CD4-positive, alpha-beta T cell treated with Interleukin-17A for 1 hour (primary cell): ENCODE measurements around the gene THSD1.
"Not testable (repeated sequence)": the region's sequence is repeated elsewhere in the genome, so short reads cannot be mapped to it uniquely, and the experiment has no call there.

Experiments
- DNase-seq: peaks from one replicate; pipeline ENCODE4 v3.0.0-alpha.2; 2020

The THSD1 gene

DNA sequence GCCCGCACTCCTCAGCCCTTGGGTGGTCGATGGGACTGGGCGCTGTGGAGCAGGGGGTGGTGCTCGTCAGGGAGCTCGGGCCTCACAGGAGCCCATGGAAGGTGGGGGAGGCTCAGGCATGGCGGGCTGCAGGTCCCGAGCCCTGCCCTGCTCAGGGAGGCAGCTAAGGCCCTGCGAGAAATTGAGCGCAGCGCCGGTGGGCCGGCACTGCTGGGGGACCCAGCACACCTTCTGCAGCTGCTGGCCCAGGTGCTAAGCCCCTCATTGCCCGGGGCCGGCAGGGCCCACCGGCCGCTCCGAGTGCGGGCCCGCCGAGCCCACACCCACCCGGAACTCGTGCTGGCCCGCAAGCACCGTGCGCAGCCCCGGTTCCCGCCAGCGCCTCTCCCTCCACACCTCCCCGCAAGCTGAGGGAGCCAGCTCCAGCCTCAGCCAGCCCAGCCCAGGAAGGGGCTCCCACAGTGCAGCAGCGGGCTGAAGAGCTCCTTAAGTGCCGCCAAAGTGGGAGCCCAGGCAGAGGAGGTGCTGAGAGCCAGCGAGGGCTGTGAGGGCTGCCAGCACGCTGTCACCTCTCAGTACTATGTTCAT lies 2.2 kb upstream of the THSD1 start:
- DNase-seq, result not testable (repeated sequence)

DNA sequence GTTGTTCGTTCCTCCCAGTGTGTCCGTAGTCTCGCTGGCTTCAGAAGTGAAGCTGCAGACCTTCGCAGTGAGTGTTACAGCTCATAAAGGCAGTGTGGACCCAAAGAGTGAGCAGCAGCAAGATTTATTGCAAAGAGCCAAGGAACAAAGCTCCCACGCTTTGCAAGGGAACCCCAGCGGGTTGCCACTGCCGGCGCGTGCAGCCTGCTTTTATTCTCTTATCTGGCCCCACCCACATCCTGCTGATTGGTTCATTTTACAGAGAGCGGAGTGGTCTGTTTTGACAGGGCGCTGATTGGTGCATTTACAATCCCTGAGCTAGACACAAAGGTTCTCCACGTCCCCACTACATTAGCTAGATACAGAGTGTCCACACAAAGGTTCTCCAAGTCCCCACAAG lies 1.5 kb upstream of the THSD1 start:
- not testable (repeated sequence) for DNase-seq

DNA sequence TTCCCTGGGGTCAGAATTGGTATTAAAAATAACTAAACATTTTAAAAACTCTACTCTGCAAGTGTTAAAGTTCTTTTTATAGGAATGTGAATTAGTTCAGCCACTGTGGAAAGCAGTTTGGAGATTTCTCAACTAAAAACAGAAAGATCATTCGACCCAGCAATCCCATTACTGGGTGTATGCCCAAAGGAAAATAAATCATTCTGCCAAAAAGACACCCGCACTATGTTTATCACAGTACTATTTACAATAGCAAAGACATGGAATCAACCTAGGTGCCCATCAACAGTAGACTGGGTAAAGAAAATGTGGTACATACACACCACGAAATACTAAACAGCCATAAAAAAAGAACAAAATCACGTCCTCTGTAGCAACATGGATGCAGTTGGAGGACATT lies 657 bp upstream of the THSD1 start:
- DNase-seq, result no peak

DNA sequence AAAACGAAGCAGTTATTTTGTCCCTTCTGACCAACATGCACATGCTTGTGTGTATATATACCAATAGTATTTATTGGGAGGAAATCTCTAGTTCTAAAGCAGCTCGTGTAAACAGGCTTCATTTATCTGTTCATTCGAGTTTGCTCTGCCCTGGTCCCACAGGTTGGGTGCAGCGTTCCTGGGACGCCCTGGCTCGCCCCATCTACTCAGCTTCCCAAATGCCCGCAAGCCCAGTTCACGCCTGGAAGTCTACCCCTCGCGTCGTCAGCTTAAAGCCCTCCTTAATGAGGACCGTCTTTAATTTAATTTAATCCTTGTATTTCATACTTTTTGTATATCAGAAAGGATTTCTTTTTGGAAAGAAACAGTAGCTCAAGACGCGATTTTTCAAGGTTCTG lies 604 bp downstream of the THSD1 start:
- DNase-seq, result no peak

DNA sequence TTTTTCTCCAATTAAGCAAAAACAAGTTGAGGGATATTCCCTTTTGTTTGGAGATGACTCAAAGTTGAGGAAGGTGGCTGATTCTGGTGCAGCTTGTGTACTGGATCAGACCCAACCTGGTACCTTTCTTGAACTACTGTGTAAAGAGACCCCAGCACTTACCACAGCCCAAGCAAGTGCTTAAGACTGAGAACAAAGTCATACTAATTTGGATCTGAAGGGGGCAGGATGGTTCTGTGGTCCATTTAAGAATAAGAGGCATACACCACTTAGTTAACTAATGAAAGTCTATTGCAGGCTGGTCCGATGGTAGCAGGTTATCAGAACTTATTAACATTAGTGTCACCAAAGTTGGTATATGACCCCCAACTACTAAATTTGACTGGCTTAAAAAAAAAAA lies 6.3 kb downstream of the THSD1 start:
- DNase-seq, result no peak

DNA sequence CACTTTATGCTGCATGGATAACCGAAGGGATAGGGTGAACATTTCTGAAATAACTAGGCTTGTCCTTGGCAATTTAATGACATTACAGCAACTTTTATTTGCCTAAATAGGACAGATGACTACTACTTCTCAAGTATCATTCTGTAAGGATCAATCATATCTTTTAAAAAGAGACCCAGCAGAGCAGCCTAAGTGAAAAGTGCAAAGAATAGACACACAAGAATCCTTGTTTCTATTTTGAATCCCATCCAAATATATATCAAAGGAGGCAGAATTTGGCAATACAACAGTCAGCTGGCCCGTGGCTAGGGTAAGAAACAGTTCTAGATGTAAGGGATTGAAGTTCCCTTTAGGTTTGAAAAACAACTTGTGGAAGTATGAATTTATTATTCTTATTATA lies 6.9 kb downstream of the THSD1 start:
- no peak for DNase-seq

DNA sequence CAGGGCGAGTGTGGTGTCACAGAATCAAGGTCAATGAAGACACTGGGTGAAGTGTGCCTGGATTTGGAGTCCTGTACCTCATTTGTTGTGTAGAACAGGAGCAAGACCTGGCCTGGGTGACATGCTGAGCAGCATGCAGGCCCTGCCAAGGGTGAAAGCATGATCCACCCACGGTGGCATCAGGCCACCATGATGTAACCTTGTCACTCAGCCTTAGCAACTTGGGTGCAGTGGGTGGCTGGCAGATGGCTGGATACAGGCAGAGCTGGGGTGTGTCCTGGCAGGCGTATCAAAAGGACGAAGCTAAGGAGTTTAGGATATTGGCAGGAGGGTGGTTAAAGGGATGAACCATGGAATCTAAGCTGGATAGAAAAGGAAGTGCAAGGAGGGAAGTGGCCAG lies 10.3 kb downstream of the THSD1 start:
- DNase-seq, result no peak

DNA sequence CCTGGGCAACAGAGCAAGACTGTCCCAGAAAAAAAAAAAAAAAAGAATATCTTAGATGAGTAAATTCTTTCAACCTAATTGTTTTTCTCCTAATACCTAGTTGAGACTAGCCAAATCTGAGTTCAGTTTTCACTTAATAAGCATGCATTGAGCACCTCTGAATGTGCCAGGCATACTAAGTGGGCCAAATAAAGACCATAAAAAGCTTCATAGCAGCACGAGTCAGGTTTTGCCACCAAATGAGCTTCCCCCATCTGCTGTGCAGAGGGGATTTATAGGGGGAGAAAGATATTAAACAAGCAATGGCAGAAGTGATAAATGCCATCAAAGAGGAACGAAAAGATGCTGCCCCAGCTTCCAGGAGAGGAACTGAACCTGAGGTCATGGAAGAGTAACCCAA lies 11.4 kb downstream of the THSD1 start:
- no peak for DNase-seq

DNA sequence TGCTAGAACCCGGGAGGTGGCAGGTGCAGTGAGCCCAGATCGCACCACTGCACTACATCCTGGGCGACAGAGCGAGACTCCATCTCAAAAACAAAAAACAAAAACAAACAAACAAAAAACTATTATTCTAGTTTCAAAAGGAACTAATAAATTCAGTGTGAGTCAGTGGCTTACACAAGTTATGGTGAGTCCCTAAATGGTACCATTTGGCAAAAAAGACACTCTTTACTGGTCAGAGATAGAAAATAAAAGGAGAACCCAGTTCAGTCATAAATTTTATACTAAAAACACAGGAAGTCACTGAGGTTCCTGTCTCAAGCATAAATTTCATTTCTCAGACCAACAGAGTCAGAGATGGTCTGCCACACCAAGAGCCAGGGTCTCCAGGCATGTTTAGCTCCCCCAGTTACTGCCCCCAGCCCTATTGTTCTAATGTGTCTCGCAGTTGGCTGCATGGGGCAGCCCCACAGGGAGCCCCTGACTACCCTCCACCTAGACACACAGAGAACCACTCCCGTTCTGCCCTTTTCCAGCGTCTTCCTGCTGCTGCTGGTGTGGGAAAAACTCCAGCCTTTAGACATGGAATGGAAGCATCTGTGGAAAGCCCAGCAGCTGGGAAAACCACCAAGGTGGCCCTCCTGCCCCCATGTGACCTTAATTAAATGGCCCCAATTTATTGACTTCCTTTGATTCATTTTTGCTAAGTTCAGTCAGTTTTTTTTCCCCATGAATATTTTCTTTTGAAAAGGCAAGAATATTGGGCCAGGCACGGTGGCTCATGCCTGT lies 12.2 kb downstream of the THSD1 start:
- DNase-seq, result no peak

DNA sequence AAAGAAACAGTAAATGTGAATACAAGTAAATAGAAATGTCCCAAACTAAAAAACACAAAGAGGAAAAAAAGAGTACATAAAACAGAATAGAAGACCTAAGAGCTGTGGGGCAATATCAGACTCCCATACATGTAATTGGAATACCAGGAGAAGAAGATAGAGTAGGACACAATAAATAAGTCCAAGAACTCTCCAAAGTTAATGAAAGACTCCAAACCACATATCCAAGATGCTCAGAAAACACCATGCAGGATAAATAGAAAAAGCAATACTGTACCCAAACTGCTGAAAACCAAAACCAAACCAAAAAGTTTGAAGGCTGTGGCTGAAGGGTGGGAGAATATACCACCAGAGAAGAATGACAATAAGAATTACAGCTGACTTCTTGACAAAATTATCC lies 18.3 kb downstream of the THSD1 start:
- no peak for DNase-seq

DNA sequence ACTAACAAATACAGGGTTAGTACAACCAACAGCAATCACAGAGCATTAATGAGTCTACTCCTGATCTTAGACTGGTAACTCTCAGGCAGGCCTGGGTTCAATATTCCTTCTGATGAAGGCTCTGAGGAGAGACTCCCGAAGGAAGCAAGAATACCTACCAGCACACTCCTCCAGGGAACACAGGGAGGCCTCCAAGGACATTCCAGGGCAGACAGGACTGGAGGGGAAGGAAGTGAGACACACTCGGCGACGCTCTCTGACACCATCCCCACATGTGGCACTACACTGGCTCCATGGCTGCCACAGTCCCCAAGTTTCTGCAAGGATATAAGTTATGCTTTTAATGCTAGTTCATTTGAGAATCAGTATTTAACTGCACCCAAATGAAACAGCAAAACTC lies 20.1 kb downstream of the THSD1 start:
- no peak for DNase-seq

DNA sequence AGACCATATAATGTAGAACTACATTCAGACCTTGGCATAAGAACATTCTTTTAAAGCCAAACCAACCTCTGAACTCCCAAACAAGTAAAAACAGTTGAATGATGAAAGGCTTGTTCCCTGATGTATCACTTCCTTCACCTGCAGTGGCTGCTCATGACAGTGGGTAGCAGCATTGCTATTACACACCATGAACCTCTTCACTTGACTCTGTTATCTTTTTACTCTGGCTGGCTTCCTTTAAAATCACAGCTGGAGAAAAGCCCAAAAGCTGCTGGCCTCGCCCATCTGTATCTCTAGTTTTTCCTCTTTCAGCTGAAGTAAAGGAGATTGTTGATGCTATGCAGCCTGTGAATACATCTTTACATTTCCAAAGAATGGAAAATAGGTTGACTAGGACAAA lies 22.6 kb downstream of the THSD1 start:
- no peak for DNase-seq

DNA sequence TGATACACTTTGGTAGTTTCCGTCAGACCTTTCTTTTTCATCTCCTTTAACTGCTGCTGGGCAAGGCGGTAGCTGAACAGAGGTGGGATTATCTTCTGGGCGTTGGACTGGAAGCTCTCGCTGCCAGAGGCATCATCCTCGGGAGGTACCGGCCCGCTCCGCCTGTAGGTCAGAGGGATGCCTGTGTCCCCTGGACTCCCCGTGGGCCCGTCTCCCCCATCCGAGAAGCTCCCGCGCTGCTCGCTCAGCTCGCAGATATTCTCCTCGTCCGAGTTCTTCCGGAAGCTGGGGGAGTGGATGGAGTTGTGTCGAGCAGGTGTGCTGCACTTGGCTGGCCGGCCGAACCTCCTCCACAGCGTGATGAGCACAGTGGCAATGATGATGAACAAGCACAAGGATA lies 27.7 kb downstream of the THSD1 start:
- no peak for DNase-seq

DNA sequence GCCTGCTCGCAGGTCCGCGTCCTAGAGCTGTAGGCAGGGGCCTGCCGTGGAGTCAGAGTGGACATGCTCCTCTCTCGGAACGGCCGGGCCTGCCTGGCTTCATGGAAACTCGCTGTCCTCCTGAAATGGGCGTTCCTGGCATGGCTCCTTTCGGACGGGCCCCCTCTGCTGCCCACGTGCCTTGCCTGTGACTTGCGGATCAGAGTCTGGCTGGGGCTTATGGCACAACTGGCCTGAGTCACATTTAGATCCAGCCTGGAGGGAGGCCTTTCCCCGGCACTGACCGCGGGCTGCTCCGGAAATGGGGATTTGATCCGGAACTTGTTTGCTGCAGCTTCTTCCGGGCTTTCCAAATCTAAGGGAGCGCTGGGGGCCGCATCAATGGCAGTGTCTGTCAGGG lies 28.1 kb downstream of the THSD1 start:
- no peak for DNase-seq

DNA sequence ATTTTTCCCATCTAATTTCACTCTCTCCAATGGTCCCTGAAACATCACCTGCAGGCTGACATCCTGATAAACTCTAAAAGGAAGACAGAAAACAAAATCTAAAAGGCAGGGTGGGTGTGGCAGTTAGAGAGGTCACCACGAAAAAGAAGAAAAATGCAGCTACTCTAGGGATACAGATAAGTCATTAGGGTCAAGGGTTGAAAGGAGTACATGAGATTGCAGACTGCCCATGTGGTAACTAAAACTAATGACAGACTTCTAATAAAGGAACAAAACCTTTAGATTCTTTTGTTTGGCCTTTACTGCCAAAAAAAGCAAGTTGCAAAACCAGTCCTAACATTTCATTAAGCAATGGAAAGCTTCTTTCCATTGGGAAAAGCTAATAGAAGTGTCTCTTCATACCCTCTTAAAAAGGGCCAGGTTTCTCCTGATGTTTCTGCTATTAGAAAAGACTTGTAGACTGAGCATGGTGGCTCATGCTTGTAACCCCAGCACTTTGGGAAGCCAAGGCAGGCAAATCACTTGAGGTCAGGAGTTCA lies 31.0 kb downstream of the THSD1 start:
- no peak for DNase-seq

DNA sequence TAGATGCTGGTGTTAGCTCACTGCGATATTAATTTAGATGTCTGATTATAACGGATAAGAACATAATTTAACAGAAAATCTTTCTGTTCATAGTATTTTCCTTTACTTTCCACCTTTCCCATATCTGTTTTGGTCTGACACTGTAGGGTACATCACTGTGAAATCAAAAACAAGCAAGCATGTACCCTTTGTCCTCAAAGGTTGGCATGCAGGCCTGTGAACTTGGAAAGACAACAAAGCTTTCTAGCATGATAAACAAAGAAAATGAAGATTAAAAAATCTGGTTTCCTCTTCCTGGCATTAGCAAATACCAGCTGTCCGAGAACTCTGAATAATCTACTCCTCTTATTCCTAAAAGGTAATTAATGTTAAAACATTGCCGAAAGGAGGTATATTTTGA lies 31.6 kb downstream of the THSD1 start:
- no peak for DNase-seq

DNA sequence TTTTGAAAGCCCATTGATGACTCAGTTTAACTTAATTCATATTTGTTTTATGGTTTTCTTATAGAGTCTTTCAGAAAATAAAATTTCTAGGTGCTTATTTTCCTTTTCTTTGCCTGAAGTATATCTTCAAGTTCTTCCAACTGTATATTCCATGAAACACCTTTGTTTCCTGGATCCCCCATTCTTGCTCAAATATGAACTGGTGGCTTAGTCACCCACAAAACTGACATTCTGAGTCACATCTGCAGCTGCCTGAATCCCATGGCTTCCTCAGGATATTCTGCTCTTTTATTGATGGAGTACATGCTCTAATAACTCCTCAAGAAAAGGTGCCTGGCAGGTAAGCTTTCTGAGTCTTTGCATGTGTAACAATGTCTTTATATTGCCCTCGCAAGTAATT lies 32.7 kb downstream of the THSD1 start:
- DNase-seq, result not testable (repeated sequence)

DNA sequence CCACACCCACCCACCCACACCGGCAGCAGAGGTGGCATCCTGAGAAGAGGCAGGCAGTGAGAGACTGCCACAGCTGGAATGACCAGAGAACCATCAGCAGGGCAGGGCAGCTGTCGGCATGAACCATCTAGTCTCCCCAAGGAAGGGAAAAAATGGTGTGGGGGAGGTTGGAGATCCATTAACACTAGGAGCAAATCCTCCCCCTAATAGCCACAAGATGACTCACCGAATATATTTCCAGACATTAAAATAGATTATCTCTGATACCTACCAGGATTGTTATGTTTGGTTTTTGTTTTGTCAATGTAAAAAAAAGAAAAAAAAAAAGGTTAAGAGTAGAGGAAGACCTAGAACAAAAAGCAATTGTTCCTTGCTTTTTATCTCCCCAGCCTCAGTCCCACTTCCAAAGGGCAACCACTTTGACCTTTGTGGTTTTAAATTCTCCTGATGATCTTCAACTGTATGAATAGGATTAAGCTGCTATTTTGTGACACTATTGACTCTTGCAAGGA lies 34.2 kb downstream of the THSD1 start:
- DNase-seq, result no peak

DNA sequence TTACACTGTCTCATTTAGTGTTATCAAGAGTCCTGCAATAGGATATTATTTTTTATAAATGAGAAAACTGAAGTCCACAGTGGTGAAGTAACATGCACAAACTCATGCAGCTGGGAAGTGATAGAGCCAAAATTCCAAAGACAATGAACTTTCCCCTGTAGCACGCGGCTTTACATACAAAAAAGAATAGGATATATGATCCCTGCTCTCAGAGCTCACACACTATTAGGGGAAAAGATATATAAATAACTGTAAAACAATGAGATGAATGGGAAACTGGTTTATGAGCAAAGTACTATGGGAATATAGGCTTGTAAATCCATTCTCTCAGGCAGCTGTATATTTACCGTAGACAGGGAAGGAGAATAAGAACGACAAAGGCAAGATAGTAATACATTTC lies 39.7 kb downstream of the THSD1 start:
- no peak for DNase-seq

DNA sequence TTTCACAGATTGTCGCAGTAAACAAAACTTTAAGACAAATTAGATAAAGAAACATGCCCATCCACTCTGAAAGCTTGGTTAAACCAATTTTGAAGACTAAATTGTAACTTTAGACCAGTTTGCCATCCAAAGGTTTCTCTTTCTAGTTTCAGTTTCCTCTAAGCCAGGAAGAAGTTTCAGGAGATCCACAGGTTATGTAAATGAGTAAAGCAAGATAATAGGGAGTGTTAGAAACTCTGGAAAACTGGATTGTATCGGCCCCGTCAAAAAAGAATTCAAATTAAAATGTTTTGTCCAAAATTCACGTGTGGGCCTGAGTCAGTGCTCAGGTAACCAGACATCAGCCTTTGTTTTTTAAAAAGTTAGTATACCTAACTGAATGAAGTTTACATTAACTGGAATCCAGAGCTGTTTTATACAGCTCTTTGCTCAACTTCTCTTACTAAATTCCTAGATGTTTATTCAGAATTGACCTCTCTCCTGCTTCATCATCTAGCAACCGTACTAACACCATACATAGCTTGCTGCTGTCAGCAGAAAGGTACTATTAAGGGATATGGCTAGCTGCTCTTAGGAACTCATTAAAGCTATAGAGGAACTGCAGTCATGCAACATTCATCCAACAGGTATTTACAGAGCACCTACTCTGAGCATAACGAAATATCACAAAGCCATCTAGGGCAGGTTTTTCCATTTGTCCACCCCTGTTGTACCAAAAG lies 43.6 kb downstream of the THSD1 start:
- not testable (repeated sequence) for DNase-seq

DNA sequence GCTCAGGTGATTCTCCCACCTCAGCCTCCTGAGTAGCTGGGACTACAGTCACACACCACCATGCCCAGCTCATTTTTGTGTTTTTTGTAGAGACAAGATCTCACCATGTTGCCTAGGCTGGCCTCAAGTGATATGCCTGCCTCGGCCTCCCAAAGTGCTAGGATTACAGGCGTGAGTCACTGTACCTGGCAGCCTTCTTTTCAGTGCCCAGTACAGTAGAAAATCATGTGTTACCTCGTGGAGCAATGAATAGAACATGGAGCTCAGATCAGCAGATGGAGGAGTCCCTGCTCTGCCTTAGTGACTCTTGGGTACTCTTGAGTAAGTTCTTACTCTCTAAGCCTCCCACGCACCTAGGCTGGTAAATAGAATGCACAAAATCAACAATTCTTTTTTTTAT lies 44.7 kb downstream of the THSD1 start:
- DNase-seq, result no peak

DNA sequence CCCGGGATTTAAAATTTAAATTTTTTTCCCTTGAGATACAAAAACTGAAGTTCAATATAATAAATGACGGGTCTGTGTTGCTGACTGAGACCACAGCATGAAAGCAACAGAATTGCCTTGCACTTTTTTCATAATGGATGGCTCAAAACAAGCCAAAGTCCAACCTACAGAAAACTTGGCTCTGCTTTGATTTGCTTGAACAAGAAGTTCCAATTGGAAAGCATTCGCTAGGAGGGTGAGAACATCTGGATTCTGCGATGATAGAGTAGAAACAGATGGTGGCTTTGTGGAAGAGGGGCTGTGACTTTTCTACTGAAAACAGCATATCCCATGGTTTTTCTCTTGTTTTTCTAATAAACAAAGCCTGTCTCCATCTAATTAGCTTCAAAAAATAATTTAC lies 46.4 kb downstream of the THSD1 start:
- DNase-seq, result no peak

DNA sequence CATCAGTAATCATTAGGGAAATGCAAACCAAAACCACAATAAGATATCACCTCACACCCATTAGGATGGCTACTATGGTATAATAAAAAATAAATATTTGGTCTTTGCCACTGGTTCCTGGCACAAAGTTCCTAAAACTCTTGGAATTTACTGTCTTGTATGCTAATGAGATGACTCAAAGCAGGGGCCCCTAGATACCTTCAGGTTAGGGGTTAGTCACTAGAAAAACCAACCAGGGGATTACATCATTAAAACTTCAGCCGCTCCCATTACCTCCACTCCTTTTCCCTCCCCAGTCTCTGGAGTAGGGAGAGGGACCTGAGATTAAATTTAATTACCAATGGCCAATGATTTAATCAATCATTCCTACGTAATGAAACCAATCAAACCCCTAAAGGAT lies 49.6 kb downstream of the THSD1 start:
- DNase-seq, result no peak

DNA sequence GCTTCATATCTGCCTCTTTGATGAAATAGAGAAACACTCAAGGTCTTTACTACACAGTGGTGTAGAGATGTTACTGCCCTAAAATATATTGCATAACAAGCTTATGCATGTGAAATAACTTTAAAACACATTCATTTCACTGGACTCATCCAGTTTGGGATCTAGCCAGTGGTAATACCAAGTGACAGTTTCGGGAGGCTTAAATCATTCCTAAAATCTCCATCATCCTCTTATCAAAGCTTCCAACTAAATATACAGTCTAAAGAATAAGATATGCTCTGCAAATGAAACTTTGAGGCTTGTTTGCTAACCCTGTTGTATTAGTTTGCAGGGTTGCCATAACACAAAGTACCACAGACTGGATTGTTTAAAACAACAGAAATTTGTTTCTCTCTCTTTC lies 52.8 kb downstream of the THSD1 start:
- no peak for DNase-seq
